ENCODE results near the gene DRC3. TPM values are rescaled to one million over a fixed set of nuclear protein-coding genes. Genes with fewer than 3 reads are reported as not detected.

The DRC3 gene
- total and polyA plus RNA-seq, 7 donors, result 0.39 to 1.8 (median 0.69) TPM

Other genes starting within 250 kb of the DRC3 start
- 10 to 100 TPM; 16.1 to 43.0 (median 31.1) TPM for gene SREBF1, start 135.9 kb upstream of the DRC3 start, total RNA-seq
- 10 to 100 TPM in 2 of 3 donors, 1 to 10 TPM in 1; 6.2 to 19.2 (median 17.7) TPM for gene SREBF1, start 135.9 kb upstream of the DRC3 start, polyA plus RNA-seq
- gene TOM1L2, start 462 bp upstream of the DRC3 start, total RNA-seq, result 10 to 100 TPM; 72.0 to 89.8 (median 87.2) TPM
- gene TOM1L2, start 462 bp upstream of the DRC3 start, polyA plus RNA-seq, result 10 to 100 TPM; 13.3 to 48.4 (median 27.6) TPM
- 10 to 100 TPM; 23.9 to 39.7 (median 30.4) TPM for gene ATPAF2, start 66.3 kb downstream of the DRC3 start, total RNA-seq
- 10 to 100 TPM; 16.5 to 34.9 (median 23.0) TPM for gene ATPAF2, start 66.3 kb downstream of the DRC3 start, polyA plus RNA-seq
- 10 to 100 TPM; 22.4 to 39.6 (median 38.5) TPM for gene GID4, start 66.5 kb downstream of the DRC3 start, total RNA-seq
- 10 to 100 TPM; 10.8 to 55.2 (median 20.0) TPM for gene GID4, start 66.5 kb downstream of the DRC3 start, polyA plus RNA-seq
- gene DRG2, start 115.1 kb downstream of the DRC3 start, total RNA-seq, result 10 to 100 TPM; 23.7 to 33.5 (median 27.9) TPM
- 10 to 100 TPM; 23.9 to 33.2 (median 30.6) TPM for gene DRG2, start 115.1 kb downstream of the DRC3 start, polyA plus RNA-seq
- under 1 TPM; 0.15 to 0.76 (median 0.44) TPM for gene MYO15A, start 135.9 kb downstream of the DRC3 start, total RNA-seq
- under 1 TPM; 0.10 to 0.44 (median 0.17) TPM for gene MYO15A, start 135.9 kb downstream of the DRC3 start, polyA plus RNA-seq
- gene ALKBH5, start 211.0 kb downstream of the DRC3 start, total RNA-seq, result 100 to 1,000 TPM; 202 to 219 (median 211) TPM
- 100 to 1,000 TPM in 2 of 3 donors, 10 to 100 TPM in 1; 91.7 to 235 (median 111) TPM for gene ALKBH5, start 211.0 kb downstream of the DRC3 start, polyA plus RNA-seq